Sigmoid colon (tissue), 4 donors: ENCODE measurements around the gene DDX51.

ENCODE experiments used
- CTCF ChIP-seq, 4 experiments: fragments of 450-650 bp in 3 of 4; fragments of 200-600 bp in 1 of 4; IDR thresholded peaks; one replicate each; pipeline ENCODE4 v1.5.1; 2016 to 2019; ENCODE audit warnings: antibody characterized with exemption in 4 of 4, mild to moderate bottlenecking in 3 of 4, moderate library complexity in 2 of 4
- EP300 ChIP-seq, 4 donors: sonication (generic); formaldehyde crosslinking; IDR thresholded peaks; one replicate each; pipeline ENCODE4 v1.6.1; 2017; ENCODE audit warnings: antibody characterized with exemption in 4 of 4
- POLR2A ChIP-seq, 2 donors: fragments of 450-650 bp; IDR thresholded peaks; one replicate each; pipeline ENCODE4 v1.6.1; 2016; ENCODE audit warnings: antibody characterized with exemption in 2 of 2, mild to moderate bottlenecking in 2 of 2, moderate library complexity in 2 of 2
- POLR2AphosphoS5 ChIP-seq, 4 donors: sonication (generic); formaldehyde crosslinking; IDR thresholded peaks; one replicate each; pipeline ENCODE4 v1.6.1; 2017; ENCODE audit warnings: antibody characterized with exemption in 4 of 4

DNA sequence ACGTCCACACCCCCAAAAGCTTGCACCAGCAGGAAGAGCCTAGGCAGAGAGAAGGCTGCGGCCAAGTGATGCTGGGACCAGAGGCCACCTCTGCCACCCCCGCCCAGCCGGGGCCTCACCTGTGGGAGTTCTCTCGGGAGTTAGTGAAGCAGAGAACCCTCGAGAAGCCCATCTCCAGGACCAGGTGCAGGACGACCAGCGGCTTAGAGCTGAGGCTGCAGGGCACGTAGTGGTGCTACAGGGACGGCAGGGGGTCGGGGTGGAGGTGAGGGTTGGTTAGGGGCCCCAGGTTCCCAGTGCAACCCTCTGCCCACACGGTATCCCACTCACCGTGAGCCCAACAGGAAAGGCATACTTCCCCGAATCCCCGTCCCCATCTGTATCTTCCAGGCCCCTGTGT is 3.6 kb downstream of the DDX51 start:
- no peak for TF ChIP-seq CTCF (IDR thresholded peaks at IDR 0.05)
- TF ChIP-seq POLR2A (IDR thresholded peaks at IDR 0.05) = no peak
- TF ChIP-seq POLR2AphosphoS5 (IDR thresholded peaks at IDR 0.05) = no peak
- no peak for TF ChIP-seq EP300 (IDR thresholded peaks at IDR 0.05)
